HepG2 (cell line): ENCODE data around the gene CRAMP1. TPM values are rescaled to one million over a fixed set of nuclear protein-coding genes. Genes with fewer than 3 reads are reported as not detected.
A peak's percentile ranks its signal among the peaks of the same experiment; 100 is the strongest.

ENCODE experiments used
- DDIT3 ChIP-seq: sonication (generic); formaldehyde crosslinking; IDR thresholded peaks from 2 replicates; pipeline ENCODE4 v1.4.0; 2020; ENCODE audit warnings: mild to moderate bottlenecking, missing genetic modification reagents
- HIC2 ChIP-seq: sonication (generic); formaldehyde crosslinking; IDR thresholded peaks from 2 replicates; pipeline ENCODE4 v1.9.0; 2022; ENCODE audit warnings: low read depth, missing genetic modification reagents
- JUND ChIP-seq: sonication (generic); formaldehyde crosslinking; IDR thresholded peaks from 2 replicates; pipeline ENCODE4 v1.8.0; 2022; ENCODE audit warnings: mild to moderate bottlenecking, missing genetic modification reagents
- KDM4B ChIP-seq: sonication (generic); formaldehyde crosslinking; IDR thresholded peaks from 2 replicates; pipeline ENCODE4 v1.4.0; 2020; ENCODE audit warnings: missing genetic modification reagents
- KDM5A ChIP-seq: fragments of 200-600 bp; sonication (generic); IDR thresholded peaks from 2 replicates; pipeline ENCODE4 v1.7.0; 2018; ENCODE audit warnings: antibody characterized with exemption, mild to moderate bottlenecking, low read length, borderline replicate concordance
- KLF11 ChIP-seq: IDR thresholded peaks from 2 replicates; pipeline ENCODE4 v1.6.1; 2016; ENCODE audit warnings: missing compliant biosample characterization
- MLLT10 ChIP-seq: sonication (generic); formaldehyde crosslinking; IDR thresholded peaks from 2 replicates; pipeline ENCODE4 v1.4.0; 2020; ENCODE audit warnings: missing genetic modification reagents
- MNT ChIP-seq: fragments of 450-650 bp; IDR thresholded peaks from 2 replicates; pipeline ENCODE4 v1.6.1; 2016
- NAIF1 ChIP-seq: sonication (generic); formaldehyde crosslinking; IDR thresholded peaks from 2 replicates; pipeline ENCODE4 v1.5.0; 2020; ENCODE audit warnings: mild to moderate bottlenecking, missing genetic modification reagents, borderline replicate concordance
- NBN ChIP-seq: fragments of 450-650 bp; conservative IDR thresholded peaks from 2 replicates; pipeline ENCODE4 v1.6.1; 2017
- NR1H2 ChIP-seq: sonication (generic); formaldehyde crosslinking; IDR thresholded peaks from 2 replicates; pipeline ENCODE4 v1.8.1; 2022; ENCODE audit warnings: low read depth, missing genetic modification reagents, borderline replicate concordance
- PLRG1 ChIP-seq: fragments of 450-650 bp; conservative IDR thresholded peaks from 2 replicates; pipeline ENCODE4 v1.6.1; 2016
- RERE ChIP-seq: IDR thresholded peaks from 2 replicates; pipeline ENCODE4 v1.6.1; 2016; ENCODE audit warnings: low read depth, missing genetic modification reagents, missing compliant biosample characterization
- RFXAP ChIP-seq: sonication (generic); formaldehyde crosslinking; IDR thresholded peaks from 2 replicates; pipeline ENCODE4 v1.4.0; 2020; ENCODE audit warnings: missing genetic modification reagents, borderline replicate concordance
- SIN3A ChIP-seq: IDR thresholded peaks from 2 replicates; pipeline ENCODE4 v1.6.1; 2011; ENCODE audit warnings: low read depth, mild to moderate bottlenecking, control low read depth, low read length, borderline replicate concordance
- ZEB1 ChIP-seq: IDR thresholded peaks from 2 replicates; pipeline ENCODE4 v1.6.1; 2012; ENCODE audit warnings: mild to moderate bottlenecking, low read depth, inconsistent platforms; ENCODE audit not compliant: insufficient replicate concordance
- ZFP62 ChIP-seq: sonication (generic); formaldehyde crosslinking; IDR thresholded peaks from 2 replicates; pipeline ENCODE4 v1.4.0; 2020; ENCODE audit warnings: missing genetic modification reagents
- ZNF337 ChIP-seq: sonication (generic); formaldehyde crosslinking; IDR thresholded peaks from 2 replicates; pipeline ENCODE4 v1.5.1; 2020; ENCODE audit warnings: missing genetic modification reagents, low read depth, mild to moderate bottlenecking, borderline replicate concordance
- ZNF33B ChIP-seq: sonication (generic); formaldehyde crosslinking; IDR thresholded peaks from 2 replicates; pipeline ENCODE4 v1.5.1; 2020; ENCODE audit warnings: mild to moderate bottlenecking, missing genetic modification reagents
- ZNF367 ChIP-seq: sonication (generic); formaldehyde crosslinking; IDR thresholded peaks from 2 replicates; pipeline ENCODE4 v1.4.0; 2020; ENCODE audit warnings: missing genetic modification reagents, borderline replicate concordance
- ZSCAN12 ChIP-seq: sonication (generic); formaldehyde crosslinking; IDR thresholded peaks from 2 replicates; pipeline ENCODE4 v1.9.0; 2021; ENCODE audit warnings: mild to moderate bottlenecking, missing genetic modification reagents
- polyA plus RNA-seq, 8 experiments: library from polyadenylated mRNA; depleted of rRNA in 3 of 8; stranded (reverse) in 7 of 8; unstranded in 1 of 8; fragments of >200 nt; fragmentation: Illumina TruSeq in 4 of 8; extraction: Trizol in 4 of 8; gene quantifications; 2 replicates each; pipeline versions ENCODE4 v1.2.1 to v1.2.3, GENCODE V29; 2011 to 2016; ENCODE audit warnings: low read depth in 4 of 8, missing spikeins in 1 of 8, mixed read lengths in 1 of 8; ENCODE audit not compliant: insufficient read depth in 1 of 8
- total RNA-seq, 5 experiments: library from RNA; depleted of rRNA; stranded (reverse); fragments of >200 nt; fragmentation: Illumina TruSeq; extraction: Trizol; gene quantifications; 2 replicates each; pipeline ENCODE4 v1.2.3, GENCODE V29; 2016; ENCODE audit warnings: low read depth in 1 of 5

Gene CRAMP1
- total and polyA plus RNA-seq, 2 of the 13 experiments (the other 11 are each of a cell fraction or from before 2014, with no cell fraction given): 6.8 to 9.7 TPM

GRCh38 chr16:1705688-1706385, 93.7 kb downstream of the CRAMP1 start, which contains the start of gene MAPK8IP3 (continued):
- peak; percentile 36; the same call in 1 of the 2 replicates for TF ChIP-seq HIC2 (CRISPR knock-in tag)
- 0 out of 2 replicates have a peak, but pooled peaks have one; percentile 36 for TF ChIP-seq SIN3A
- TF ChIP-seq NAIF1 (CRISPR knock-in tag): no peak
- peak; percentile 68; the same call in 1 of the 2 replicates for TF ChIP-seq ZSCAN12 (CRISPR knock-in tag)
- no peak; the same call in 1 of the 2 replicates for TF ChIP-seq RERE (CRISPR knock-in tag)
- TF ChIP-seq MLLT10 (CRISPR knock-in tag): no peak
- TF ChIP-seq NR1H2 (CRISPR knock-in tag): no peak; the same call in 1 of the 2 replicates
- no peak for TF ChIP-seq DDIT3 (CRISPR knock-in tag)
- TF ChIP-seq ZNF367: no peak
- peak; percentile 34; the same call in 1 of the 2 replicates for TF ChIP-seq KDM5A
- no peak for TF ChIP-seq ZNF337
- no peak for TF ChIP-seq PLRG1
- TF ChIP-seq RFXAP (CRISPR knock-in tag): peak; percentile 86
- no peak for TF ChIP-seq ZNF33B
- no peak for TF ChIP-seq KLF11 (CRISPR knock-in tag)
- no peak; the same call in 1 of the 2 replicates for TF ChIP-seq KDM4B (CRISPR knock-in tag)
- peak; percentile 36; the same call in 1 of the 2 replicates for TF ChIP-seq JUND (CRISPR knock-in tag)
- TF ChIP-seq MNT: no peak
- TF ChIP-seq ZFP62 (CRISPR knock-in tag): peak; percentile 84; the same call in 1 of the 2 replicates
- no peak for TF ChIP-seq ZEB1
- no peak for TF ChIP-seq NBN
